Measurements from ENCODE around the gene RAB40AL.
"Not testable (repeated sequence)": the region's sequence is repeated elsewhere in the genome, so short reads cannot be mapped to it uniquely, and the experiment has no call there.

Gene RAB40AL

GRCh38 chrX:102936972-102937371, at the start of gene RAB40AL:
TSS of gene RAB40AL (plus strand) at chrX:102937272. CDS start at chrX:102937319, 47 bp downstream.
- not testable (repeated sequence) for DNase-seq (ENCODE audit: low read depth); H3K4me3 ChIP-seq (ENCODE audit: low read length)

GRCh38 chrX:102887687-102888086, 49.4 kb upstream of the RAB40AL start:
- DNase-seq (ENCODE audit: low read depth) = no peak
- no peak for TF ChIP-seq CTCF (conservative IDR thresholded peaks at IDR 0.05; ENCODE audit: low read length)
- no peak overlapping the region for H3K4me3 ChIP-seq (ENCODE audit: low read length)

GRCh38 chrX:102892103-102892502, 45.0 kb upstream of the RAB40AL start:
- no peak for DNase-seq (ENCODE audit: low read depth)
- H3K4me3 ChIP-seq (ENCODE audit: low read length) = no peak overlapping the region
- TF ChIP-seq CTCF (conservative IDR thresholded peaks at IDR 0.05; ENCODE audit: low read length) = no peak

- H3K4me3 ChIP-seq (ENCODE audit: low read length) = no peak overlapping the region
- peak; percentile 70 for TF ChIP-seq CTCF (conservative IDR thresholded peaks at IDR 0.05; ENCODE audit: low read length)
- peak; percentile 67 for DNase-seq (ENCODE audit: low read depth)
Measured at GRCh38 chrX:102899940-102900916, 36.8 kb upstream of the RAB40AL start.

- DNase-seq (ENCODE audit: low read depth) = no peak
- no peak overlapping the region for H3K4me3 ChIP-seq (ENCODE audit: low read length)
- no peak for TF ChIP-seq CTCF (conservative IDR thresholded peaks at IDR 0.05; ENCODE audit: low read length)
Measured at GRCh38 chrX:102902355-102902754, 34.7 kb upstream of the RAB40AL start.

GRCh38 chrX:102930990-102931756, 5.9 kb upstream of the RAB40AL start:
- no peak overlapping the region for H3K4me3 ChIP-seq (ENCODE audit: low read length)
- no peak for TF ChIP-seq CTCF (conservative IDR thresholded peaks at IDR 0.05; ENCODE audit: low read length)
- no peak for DNase-seq (ENCODE audit: low read depth)

- H3K4me3 ChIP-seq (ENCODE audit: low read length) = no peak overlapping the region
- peak; percentile 72 for TF ChIP-seq CTCF (conservative IDR thresholded peaks at IDR 0.05; ENCODE audit: low read length)
- peak; percentile 30 for DNase-seq (ENCODE audit: low read depth)
Measured at GRCh38 chrX:102934624-102935023, 2.4 kb upstream of the RAB40AL start.

Data from AG10803 (cell line).